Neural progenitor cell (in vitro differentiated cells): Measurements from ENCODE around the gene SMAP1. TPM values are rescaled to one million over a fixed set of nuclear protein-coding genes. Genes with fewer than 3 reads are reported as not detected.

Experiments used
- DNase-seq: peaks from one replicate; pipeline ENCODE4 v3.0.0-alpha.2; 2016; ENCODE audit warnings: low spot score
- H2AFZ ChIP-seq: fragments of 200-600 bp; sonication (generic); replicated peaks from 2 replicates; pipeline ENCODE4 v1.6.1; 2016; ENCODE audit warnings: antibody characterized with exemption
- H3F3A ChIP-seq: fragments of 200-600 bp; sonication (generic); 2 replicates; pipeline ENCODE4 v1.6.1; 2016; ENCODE audit warnings: antibody characterized with exemption, low read depth
- H3K27ac ChIP-seq: fragments of 200-600 bp; sonication (generic); 2 replicates; pipeline ENCODE4 v1.5.1; 2016; ENCODE audit warnings: mild to moderate bottlenecking
- H3K27me3 ChIP-seq: fragments of 200-600 bp; sonication (generic); 2 replicates; pipeline ENCODE4 v1.6.1; 2016; ENCODE audit warnings: mild to moderate bottlenecking, moderate library complexity
- H3K36me3 ChIP-seq: fragments of 200-600 bp; sonication (generic); 2 replicates; pipeline ENCODE4 v1.5.1; 2016
- H3K4me1 ChIP-seq: fragments of 200-600 bp; sonication (generic); 2 replicates; pipeline ENCODE4 v1.6.1; 2016; ENCODE audit warnings: mixed run types
- H3K4me2 ChIP-seq: fragments of 200-600 bp; sonication (generic); 2 replicates; pipeline ENCODE4 v1.6.1; 2016
- H3K4me3 ChIP-seq: fragments of 200-600 bp; sonication (generic); 2 replicates; pipeline ENCODE4 v1.5.1; 2016
- H3K79me2 ChIP-seq: fragments of 200-600 bp; sonication (generic); 2 replicates; pipeline ENCODE4 v1.6.1; 2016; ENCODE audit warnings: low read depth
- H3K9ac ChIP-seq: fragments of 200-600 bp; sonication (generic); 2 replicates; pipeline ENCODE4 v1.6.1; 2016
- H3K9me3 ChIP-seq: fragments of 200-600 bp; sonication (generic); 2 replicates; pipeline ENCODE4 v1.5.1; 2016; ENCODE audit warnings: low read depth
- H4K20me1 ChIP-seq: fragments of 200-600 bp; sonication (generic); 2 replicates; pipeline ENCODE4 v1.6.1; 2016; ENCODE audit warnings: low read depth
- H3K27ac Mint-ChIP-seq: 3 replicates; pipeline ENCODE4 v1.8.0; 2021; ENCODE audit warnings: mixed read lengths
- H3K27me3 Mint-ChIP-seq: 2 replicates; pipeline ENCODE4 v1.8.0; 2022; ENCODE audit warnings: low read depth, mild to moderate bottlenecking, inconsistent platforms, moderate library complexity, mixed read lengths; ENCODE audit not compliant: insufficient read depth
- H3K36me3 Mint-ChIP-seq: 3 replicates; pipeline ENCODE4 v1.8.0; 2021; ENCODE audit warnings: mixed read lengths
- H3K4me1 Mint-ChIP-seq: 3 replicates; pipeline ENCODE4 v1.8.0; 2021; ENCODE audit warnings: mixed read lengths
- H3K4me3 Mint-ChIP-seq: 3 replicates; pipeline ENCODE4 v1.8.0; 2021; ENCODE audit warnings: mild to moderate bottlenecking, moderate library complexity, mixed read lengths
- H3K9me3 Mint-ChIP-seq: 3 replicates; pipeline ENCODE4 v1.8.0; 2020; ENCODE audit warnings: mixed read lengths
- CTCF ChIP-seq: fragments of 200-600 bp; sonication (generic); IDR thresholded peaks from 2 replicates; pipeline ENCODE4 v1.5.1; 2017; ENCODE audit warnings: antibody characterized with exemption, mild to moderate bottlenecking
- EZH2 ChIP-seq: fragments of 200-600 bp; sonication (generic); IDR thresholded peaks from 2 replicates; pipeline ENCODE4 v1.6.1; 2017; ENCODE audit warnings: antibody characterized with exemption, mild to moderate bottlenecking, moderate library complexity
- EZH2phosphoT487 ChIP-seq: fragments of 200-600 bp; sonication (generic); IDR thresholded peaks from 2 replicates; pipeline ENCODE4 v1.6.1; 2017; ENCODE audit warnings: antibody characterized with exemption
- total RNA-seq: library from RNA; depleted of rRNA; stranded (reverse); fragments of >200 nt; gene quantifications from 2 replicates; pipeline ENCODE4 v1.2.3, GENCODE V29; 2015; ENCODE audit warnings: low replicate concordance

The SMAP1 gene
- total RNA-seq, 1 donor from 2014 or later, result 36.5 TPM

GRCh38 chr6:70872469-70872868, 204.8 kb downstream of the SMAP1 start:
- Mint-ChIP-seq H3K9me3 (peaks cover 21% of the 10 kb centered on the region), H3K4me1 (no peaks in the 10 kb centered on the region), H3K36me3 (no peaks in the 10 kb centered on the region), H3K27me3 (no peaks in the 10 kb centered on the region), H3K27ac (no peak overlapping the region), H3K4me3 (no peak overlapping the region)
- H3K36me3 ChIP-seq, result peaks cover 7% of the 10 kb centered on the region
- H3K27me3 ChIP-seq, result no peaks in the 10 kb centered on the region
- H3K9ac ChIP-seq, result no peak overlapping the region
- no peak for DNase-seq
- H3K4me2 ChIP-seq, result no peak overlapping the region
- peaks cover 17% of the 10 kb centered on the region for H3K9me3 ChIP-seq
- no peak overlapping the region for H3K27ac ChIP-seq
- no peaks in the 10 kb centered on the region for H3K79me2 ChIP-seq
- TF ChIP-seq EZH2phosphoT487, result no peak
- no peak for TF ChIP-seq EZH2
- peaks cover 13% of the 10 kb centered on the region for H3F3A ChIP-seq
- H4K20me1 ChIP-seq, result no peaks in the 10 kb centered on the region
- no peak overlapping the region for H3K4me3 ChIP-seq
- H2AFZ ChIP-seq, result no peak overlapping the region
- peaks cover 17% of the 10 kb centered on the region for H3K4me1 ChIP-seq

DNA sequence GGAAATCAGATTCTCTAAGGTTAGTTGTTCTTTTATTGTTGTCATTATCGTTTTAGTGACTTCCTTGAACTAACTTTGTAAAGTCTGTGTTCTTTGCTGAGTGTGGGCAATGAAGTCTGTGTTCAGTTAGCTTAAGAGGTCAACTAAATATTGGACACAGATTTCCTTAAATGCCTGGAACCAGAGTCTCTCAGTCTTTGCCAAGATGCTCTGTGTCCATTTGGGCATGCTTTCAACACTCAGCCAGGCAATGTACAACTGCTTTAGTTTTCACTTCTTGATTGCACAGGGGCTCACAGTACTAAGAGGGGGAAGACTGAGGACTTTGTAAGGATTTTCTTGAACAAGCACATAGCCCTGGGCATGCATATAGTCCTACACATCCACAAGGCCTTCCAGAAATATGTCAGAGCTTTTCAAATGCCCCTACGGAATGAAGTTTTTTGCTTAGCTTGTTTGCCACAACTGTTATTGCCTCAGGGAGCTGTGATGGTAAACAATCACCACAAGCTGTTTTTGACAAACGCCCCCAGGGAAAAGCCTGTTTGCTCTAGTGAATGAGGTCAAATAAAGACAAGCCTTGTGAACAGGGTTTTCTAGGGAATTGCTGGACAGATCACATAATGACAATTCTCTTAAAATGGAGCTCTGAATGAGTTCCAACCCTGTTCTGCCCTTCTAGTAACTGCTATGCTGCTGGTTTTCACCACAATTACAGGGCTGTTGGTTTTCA, 206.7 kb downstream of the SMAP1 start:
- no peak overlapping the region for H3K27ac Mint-ChIP-seq
- Histone ChIP-seq H2AFZ (peak overlapping the region; percentile 70), H3K36me3 (peaks cover 7% of the 10 kb centered on the region), H3K4me1 (peaks cover 17% of the 10 kb centered on the region), H4K20me1 (no peaks in the 10 kb centered on the region), H3K4me2 (peak overlapping the region; percentile 33), H3K79me2 (no peaks in the 10 kb centered on the region), H3K27me3 (no peaks in the 10 kb centered on the region), H3K9me3 (peaks cover 17% of the 10 kb centered on the region), H3K4me3 (no peak overlapping the region), H3K27ac (peak overlapping the region; percentile 77), H3K9ac (no peak overlapping the region), H3F3A (peaks cover 13% of the 10 kb centered on the region)
- H3K9me3 Mint-ChIP-seq, result peaks cover 21% of the 10 kb centered on the region
- TF ChIP-seq CTCF (no peak), EZH2 (no peak), EZH2phosphoT487 (no peak)
- no peaks in the 10 kb centered on the region for H3K36me3 Mint-ChIP-seq
- DNase-seq, result peak; percentile 33
- H3K4me1 Mint-ChIP-seq, result no peaks in the 10 kb centered on the region
- H3K27me3 Mint-ChIP-seq, result no peaks in the 10 kb centered on the region
- H3K4me3 Mint-ChIP-seq, result no peak overlapping the region

GRCh38 chr6:70879496-70879895, 211.8 kb downstream of the SMAP1 start:
- no peak for DNase-seq
- Mint-ChIP-seq H3K9me3 (no peaks in the 10 kb centered on the region), H3K4me1 (peaks cover 3% of the 10 kb centered on the region), H3K36me3 (no peaks in the 10 kb centered on the region), H3K27me3 (peaks cover 2% of the 10 kb centered on the region), H3K4me3 (no peak overlapping the region), H3K27ac (no peak overlapping the region)
- no peak overlapping the region for H3K9ac ChIP-seq
- H3K27me3 ChIP-seq, result no peaks in the 10 kb centered on the region
- no peaks in the 10 kb centered on the region for H3K79me2 ChIP-seq
- no peaks in the 10 kb centered on the region for H3K36me3 ChIP-seq
- H3K4me3 ChIP-seq, result no peak overlapping the region
- TF ChIP-seq EZH2phosphoT487, result no peak
- no peak for TF ChIP-seq CTCF
- no peak for TF ChIP-seq EZH2
- peaks cover 7% of the 10 kb centered on the region for H3F3A ChIP-seq
- peaks cover 11% of the 10 kb centered on the region for H3K4me1 ChIP-seq
- H4K20me1 ChIP-seq, result no peaks in the 10 kb centered on the region
- no peak overlapping the region for H2AFZ ChIP-seq
- H3K4me2 ChIP-seq, result no peak overlapping the region
- no peak overlapping the region for H3K27ac ChIP-seq
- no peaks in the 10 kb centered on the region for H3K9me3 ChIP-seq
